ENCODE measurements around the gene SLC9A2. TPM values are rescaled to one million over a fixed set of nuclear protein-coding genes. Genes with fewer than 3 reads are reported as not detected.

The SLC9A2 gene
- total and polyA plus RNA-seq, 2 of the 13 experiments (the other 11 are each of a cell fraction or from before 2014, with no cell fraction given), result 0.02 TPM; not detected in 1

DNA sequence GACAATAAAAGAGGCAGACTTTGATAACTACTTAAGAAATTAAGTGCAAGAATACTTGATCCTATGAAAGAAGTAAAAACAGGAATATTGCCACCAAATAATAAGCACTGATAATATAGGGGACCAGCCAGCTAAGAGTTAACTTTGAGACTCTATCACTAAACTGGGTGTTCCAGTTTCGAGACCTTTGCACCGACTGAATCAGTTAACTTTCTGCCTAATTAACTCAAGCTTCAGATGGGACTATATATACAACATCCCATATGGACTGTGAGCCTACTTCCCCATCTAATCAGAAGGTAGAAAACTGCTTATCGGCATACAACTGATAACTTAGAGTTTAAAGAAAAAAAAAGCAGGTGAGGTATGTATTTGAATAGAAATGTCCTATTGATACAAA lies 25.8 kb upstream of the SLC9A2 start:
- Histone ChIP-seq H3K4me3 (replicated peaks in 1 of 3; ENCODE audit: insufficient read depth in 1 of 3, low read depth in 2 of 3, low read length in 3 of 3) (no peak overlapping the region), H3K27ac (ENCODE audit: extremely low read length, insufficient read depth, low read length) (no peak overlapping the region), H3K9me3 (ENCODE audit: low read length) (no peaks in the 10 kb centered on the region), H2AFZ (ENCODE audit: low read length) (no peak overlapping the region), H3K4me1 (ENCODE audit: insufficient read depth, low read length) (no peaks in the 10 kb centered on the region), H3K27me3 (ENCODE audit: control insufficient read depth in 1 of 2, insufficient read depth in 2 of 2, low read length in 2 of 2) (no peaks in the 10 kb centered on the region; a peak in 1 of 5 replicates), H3K4me2 (ENCODE audit: low read depth, low read length) (no peak overlapping the region), H3K36me3 (replicated peaks in 1 of 2; ENCODE audit: control insufficient read depth in 1 of 2, insufficient read depth in 2 of 2, low read length in 2 of 2) (no peaks in the 10 kb centered on the region), H4K20me1 (ENCODE audit: insufficient read depth, low read length) (no peaks in the 10 kb centered on the region), H3K9ac (ENCODE audit: insufficient read depth, low read depth, low read length) (no peak overlapping the region), H3K79me2 (ENCODE audit: insufficient read depth, low read length) (no peaks in the 10 kb centered on the region)
- in situ Hi-C loops (cut with HindIII; ENCODE audit: extremely low pct_ligation_motif_present, low pct_unique_long_range_greater_than_20kb) (no loop called here), intact Hi-C loops (cut with micrococcal nuclease; ENCODE audit: unreplicated experiment) (no loop called here)
- WGBS (ENCODE audit: low lambda C conversion rate), result 1% methylated on average over 3 of the region's 3 CpGs
- DNase-seq (ENCODE audit: low spot score) (no peak), ATAC-seq (no peak), FAIRE-seq (no peak)
- ChIA-PET CTCF (ENCODE audit: low intra/inter-chr PET ratio, low total read pairs) (no interaction called here), POLR2A (no interaction called here)
- no TSS peak for BruUV-seq (replicated peaks)
- no peak for TF ChIP-seq ZSCAN20 (CRISPR knock-in tag; IDR thresholded peaks at IDR 0.05; ENCODE audit: borderline replicate concordance)
- TF ChIP-seq MED8 (CRISPR knock-in tag; IDR thresholded peaks at IDR 0.05; ENCODE audit: insufficient replicate concordance), result no peak
- TF ChIP-seq ZBTB42 (CRISPR knock-in tag; IDR thresholded peaks at IDR 0.05), result no peak
- TF ChIP-seq ZFAT (CRISPR knock-in tag; conservative IDR thresholded peaks at IDR 0.05), result no peak
- TF ChIP-seq ZNF337 (CRISPR knock-in tag; IDR thresholded peaks at IDR 0.05; ENCODE audit: borderline replicate concordance, low read depth), result no peak
- TF ChIP-seq ZSCAN21 (CRISPR knock-in tag; IDR thresholded peaks at IDR 0.05; ENCODE audit: borderline replicate concordance), result no peak
- TF ChIP-seq SSRP1 (CRISPR knock-in tag; IDR thresholded peaks at IDR 0.05), result no peak
- TF ChIP-seq STAG1 (CRISPR knock-in tag; IDR thresholded peaks at IDR 0.05), result no peak
- TF ChIP-seq ZNF557 (CRISPR knock-in tag; IDR thresholded peaks at IDR 0.05), result no peak
- TF ChIP-seq TMF1 (CRISPR knock-in tag; IDR thresholded peaks at IDR 0.05; ENCODE audit: low read depth), result no peak
- TF ChIP-seq ZKSCAN5 (CRISPR knock-in tag; IDR thresholded peaks at IDR 0.05), result no peak
- TF ChIP-seq ZNF768 (CRISPR knock-in tag; IDR thresholded peaks at IDR 0.05), result no peak
- no peak for TF ChIP-seq ZNF317 (CRISPR knock-in tag; IDR thresholded peaks at IDR 0.05)
- TF ChIP-seq ERF (CRISPR knock-in tag; IDR thresholded peaks at IDR 0.05), result no peak

Data from HepG2 (cell line).